ENCODE measurements around the gene NHLRC2.

Gene NHLRC2

GRCh38 chr10:113916053-113916452 is 61.6 kb downstream of the NHLRC2 start:
- no peak for DNase-seq

GRCh38 chr10:113917636-113918035 is 63.2 kb downstream of the NHLRC2 start:
- Histone ChIP-seq H3K4me1 (ENCODE audit: low read length) (no peaks in the 10 kb centered on the region), H3K27me3 (replicated peaks; ENCODE audit: insufficient read depth, low read length) (no peaks in the 10 kb centered on the region), H3K9ac (ENCODE audit: low read length) (no peak overlapping the region), H3F3A (ENCODE audit: insufficient read depth, low read length) (no peaks in the 10 kb centered on the region), H4K20me1 (ENCODE audit: insufficient read depth, low read length) (no peaks in the 10 kb centered on the region), H3K4me3 (ENCODE audit: low read length) (no peak overlapping the region), H3K36me3 (replicated peaks; ENCODE audit: insufficient read depth, low read length) (no peaks in the 10 kb centered on the region), H3K27ac (ENCODE audit: low read length) (no peak overlapping the region), H3K9me3 (replicated peaks; ENCODE audit: insufficient read depth, low read length) (no peaks in the 10 kb centered on the region), H3K4me2 (ENCODE audit: low read depth, low read length) (no peak overlapping the region), H2AFZ (ENCODE audit: low read length) (no peak overlapping the region), H3K79me2 (ENCODE audit: low read length) (no peaks in the 10 kb centered on the region), H3K9me2 (replicated peaks; ENCODE audit: insufficient read depth, low read length) (no peaks in the 10 kb centered on the region)
- DNase-seq = no peak
- TF ChIP-seq CTCF (IDR thresholded peaks at IDR 0.05; ENCODE audit: low read length) (no peak), EZH2phosphoT487 (IDR thresholded peaks at IDR 0.05; ENCODE audit: low read length) (no peak), EZH2 (optimal IDR thresholded peaks at IDR 0.05; ENCODE audit: low read depth, low read length) (no peak)

More at GRCh38 chr10:113916053-113916452, 61.6 kb downstream of the NHLRC2 start:
- no peak for TF ChIP-seq EZH2phosphoT487 (IDR thresholded peaks at IDR 0.05; ENCODE audit: low read length)
- no peak for TF ChIP-seq EZH2 (optimal IDR thresholded peaks at IDR 0.05; ENCODE audit: low read depth, low read length)
- TF ChIP-seq CTCF (IDR thresholded peaks at IDR 0.05; ENCODE audit: low read length) = no peak
- H3K4me3 ChIP-seq (ENCODE audit: low read length) = no peak overlapping the region
- no peak overlapping the region for H3K4me2 ChIP-seq (ENCODE audit: low read depth, low read length)
- H3K27me3 ChIP-seq (replicated peaks; ENCODE audit: insufficient read depth, low read length) = no peaks in the 10 kb centered on the region
- H3K4me1 ChIP-seq (ENCODE audit: low read length) = no peaks in the 10 kb centered on the region
- H3K9me2 ChIP-seq (replicated peaks; ENCODE audit: insufficient read depth, low read length) = no peaks in the 10 kb centered on the region
- H3K27ac ChIP-seq (ENCODE audit: low read length) = no peak overlapping the region
- H3F3A ChIP-seq (ENCODE audit: insufficient read depth, low read length) = no peaks in the 10 kb centered on the region
- no peaks in the 10 kb centered on the region for H3K9me3 ChIP-seq (replicated peaks; ENCODE audit: insufficient read depth, low read length)
- no peaks in the 10 kb centered on the region; the same call in 1 of the 2 replicates for H4K20me1 ChIP-seq (ENCODE audit: insufficient read depth, low read length)
- H2AFZ ChIP-seq (ENCODE audit: low read length) = no peak overlapping the region
- no peaks in the 10 kb centered on the region for H3K79me2 ChIP-seq (ENCODE audit: low read length)
- H3K36me3 ChIP-seq (replicated peaks; ENCODE audit: insufficient read depth, low read length) = no peaks in the 10 kb centered on the region
- H3K9ac ChIP-seq (ENCODE audit: low read length) = no peak overlapping the region

- Histone ChIP-seq H3K9me2 (replicated peaks; ENCODE audit: insufficient read depth, low read length) (no peaks in the 10 kb centered on the region), H3K36me3 (replicated peaks; ENCODE audit: insufficient read depth, low read length) (no peaks in the 10 kb centered on the region), H3K9me3 (replicated peaks; ENCODE audit: insufficient read depth, low read length) (no peaks in the 10 kb centered on the region), H4K20me1 (ENCODE audit: insufficient read depth, low read length) (no peaks in the 10 kb centered on the region), H3K27me3 (replicated peaks; ENCODE audit: insufficient read depth, low read length) (no peaks in the 10 kb centered on the region), H2AFZ (ENCODE audit: low read length) (no peak overlapping the region), H3K9ac (ENCODE audit: low read length) (no peak overlapping the region), H3K79me2 (ENCODE audit: low read length) (no peaks in the 10 kb centered on the region), H3K4me1 (ENCODE audit: low read length) (no peaks in the 10 kb centered on the region), H3K4me3 (ENCODE audit: low read length) (no peak overlapping the region), H3K4me2 (ENCODE audit: low read depth, low read length) (no peak overlapping the region), H3K27ac (ENCODE audit: low read length) (no peak overlapping the region), H3F3A (ENCODE audit: insufficient read depth, low read length) (no peaks in the 10 kb centered on the region)
- no peak for TF ChIP-seq EZH2 (optimal IDR thresholded peaks at IDR 0.05; ENCODE audit: low read depth, low read length)
- TF ChIP-seq EZH2phosphoT487 (IDR thresholded peaks at IDR 0.05; ENCODE audit: low read length) = no peak
- no peak for TF ChIP-seq CTCF (IDR thresholded peaks at IDR 0.05; ENCODE audit: low read length)
- DNase-seq = no peak
Observed at GRCh38 chr10:113920114-113920513, 65.7 kb downstream of the NHLRC2 start.

Data from MM.1S (cell line).